Measurements from ENCODE around the gene AP4S1. TPM values are rescaled to one million over a fixed set of nuclear protein-coding genes. Genes with fewer than 3 reads are reported as not detected.

AP4S1 gene
- total RNA-seq, 1 donor: 7.9 TPM

GRCh38 chr14:31020834-31021575 is 4.4 kb upstream of the AP4S1 start:
- no peak for TF ChIP-seq CTCF (IDR thresholded peaks at IDR 0.05; ENCODE audit: insufficient read depth, low read length)
- H3K4me3 ChIP-seq (ENCODE audit: low read depth, low read length): no peak overlapping the region
- no peak for DNase-seq (ENCODE audit: low read depth)

- no peak for TF ChIP-seq CTCF (IDR thresholded peaks at IDR 0.05; ENCODE audit: insufficient read depth, low read length)
- no peak for DNase-seq (ENCODE audit: low read depth)
- no peak overlapping the region for H3K4me3 ChIP-seq (ENCODE audit: low read depth, low read length)
Observed at GRCh38 chr14:31021576-31021949, 3.9 kb upstream of the AP4S1 start.

GRCh38 chr14:31022386-31022785 is 3.1 kb upstream of the AP4S1 start:
- no peak for DNase-seq (ENCODE audit: low read depth)
- H3K4me3 ChIP-seq (ENCODE audit: low read depth, low read length): no peak overlapping the region
- TF ChIP-seq CTCF (IDR thresholded peaks at IDR 0.05; ENCODE audit: insufficient read depth, low read length): no peak

- peak overlapping the region; percentile 96 for H3K4me3 ChIP-seq (ENCODE audit: low read depth, low read length)
- DNase-seq (ENCODE audit: low read depth): no peak
- no peak for TF ChIP-seq CTCF (IDR thresholded peaks at IDR 0.05; ENCODE audit: insufficient read depth, low read length)
Observed at GRCh38 chr14:31024010-31024480, 1.4 kb upstream of the AP4S1 start.

GRCh38 chr14:31024577-31025366 is 677 bp upstream of the AP4S1 start:
- TF ChIP-seq CTCF (IDR thresholded peaks at IDR 0.05; ENCODE audit: insufficient read depth, low read length): no peak
- peak; percentile 33 for DNase-seq (ENCODE audit: low read depth)
- peak overlapping the region; percentile 96 for H3K4me3 ChIP-seq (ENCODE audit: low read depth, low read length)

- peak within 1 kb of the TSS; percentile 96 for H3K4me3 ChIP-seq (ENCODE audit: low read depth, low read length)
- DNase-seq (ENCODE audit: low read depth): no peak
- TF ChIP-seq CTCF (IDR thresholded peaks at IDR 0.05; ENCODE audit: insufficient read depth, low read length): no peak
Observed at GRCh38 chr14:31026077-31026449, 614 bp downstream of the AP4S1 start, which contains the start of gene STRN3. Gene STRN3, minus strand, starts transcription at chr14:31026379. Its CDS starts 194 bp downstream, at chr14:31026185.

Measured in fibroblast of the aortic adventitia (primary cell).